GM12878 (cell line): Measurements from ENCODE around the gene REEP6. TPM values are rescaled to one million over a fixed set of nuclear protein-coding genes. Genes with fewer than 3 reads are reported as not detected.

Experiments
- ATAC-seq: fragments of 200-7000 bp; cut with Tn5 transposase; 3 replicates; pipeline ENCODE4 v1.9.1; 2020; ENCODE audit warnings: mild to moderate bottlenecking, moderate library complexity
- BruUV-seq: library from RNA; stranded (reverse); fragments of 400-500 nt; replicated peaks from 2 replicates; lab custom pipeline; 2021; lab: Mats Ljungman, UMichigan
- CTCF ChIA-PET: fragments of 300-600 bp; sonication (Branson Sonifier 250); formaldehyde crosslinking; extraction: SDS; loops from one replicate; lab custom pipeline; 2021; ENCODE audit warnings: inconsistent platforms; lab: Yijun Ruan, JAX
- POLR2A ChIA-PET: fragments of 350-600 bp; formaldehyde crosslinking; extraction: SDS; loops from one replicate; lab custom pipeline; 2021; ENCODE audit warnings: inconsistent platforms; lab: Charles Lee
- RAD21 ChIA-PET: fragments of 300-600 bp; sonication (Branson Sonifier 250); formaldehyde crosslinking; loops from one replicate; lab custom pipeline; 2023; ENCODE audit warnings: antibody characterized with exemption; ENCODE audit not compliant: unreplicated experiment; lab: Charles Lee
- SMC1A ChIA-PET: fragments of 300-600 bp; sonication (Branson Sonifier 250); formaldehyde crosslinking; loops from one replicate; lab custom pipeline; 2023; ENCODE audit not compliant: unreplicated experiment, uncharacterized antibody; lab: Charles Lee
- DNase-seq: peaks from one replicate; pipeline ENCODE4 v3.0.0-alpha.2; 2011; ENCODE audit warnings: low read depth, low spot score
- FAIRE-seq: peaks from 3 replicates; lab custom pipeline; 2011; peaks lifted over from hg19 to GRCh38; lab: Jason Lieb, UNC
- H2AFZ ChIP-seq: 2 replicates; pipeline ENCODE4 v1.6.0; 2011; ENCODE audit warnings: low read depth, low read length, control low read depth; ENCODE audit not compliant: control insufficient read depth
- H3K27ac ChIP-seq: 2 replicates; pipeline ENCODE4 v1.5.1; 2011; ENCODE audit warnings: control low read depth; ENCODE audit not compliant: control insufficient read depth, insufficient read depth
- H3K27me3 ChIP-seq, 2 experiments: replicated peaks in 1 of 2; 2 replicates each; pipeline versions ENCODE4 v1.6.0 to v1.6.1; 2011; ENCODE audit warnings: low read length in 1 of 2; ENCODE audit not compliant: control insufficient read depth in 2 of 2, insufficient read depth in 2 of 2
- H3K36me3 ChIP-seq, 2 experiments: 2 replicates each; pipeline ENCODE4 v1.5.1; 2011; ENCODE audit warnings: low read length in 1 of 2; ENCODE audit not compliant: control insufficient read depth in 2 of 2, insufficient read depth in 2 of 2
- H3K4me1 ChIP-seq: 2 replicates; pipeline ENCODE4 v1.6.1; 2011; ENCODE audit warnings: mild to moderate bottlenecking, low read length, moderate library complexity, mixed read lengths; ENCODE audit not compliant: control insufficient read depth, insufficient read depth
- H3K4me2 ChIP-seq: 2 replicates; pipeline ENCODE4 v1.6.0; 2011; ENCODE audit warnings: control low read depth; ENCODE audit not compliant: control insufficient read depth, insufficient read depth
- H3K4me3 ChIP-seq: fragments of 200-600 bp; sonication (generic); 2 replicates; pipeline ENCODE4 v1.5.1; 2016
- H3K79me2 ChIP-seq: 2 replicates; pipeline ENCODE4 v1.6.0; 2011; ENCODE audit warnings: low read length; ENCODE audit not compliant: control insufficient read depth, insufficient read depth
- H3K9ac ChIP-seq: 2 replicates; pipeline ENCODE4 v1.8.0; 2011; ENCODE audit warnings: low read length, control low read depth, mixed read lengths; ENCODE audit not compliant: control insufficient read depth, insufficient read depth
- H3K9me3 ChIP-seq: replicated peaks from 3 replicates; pipeline ENCODE4 v1.5.1; 2011; ENCODE audit warnings: mild to moderate bottlenecking, low read length; ENCODE audit not compliant: control insufficient read depth, insufficient read depth
- H4K20me1 ChIP-seq: 2 replicates; pipeline ENCODE4 v1.6.0; 2011; ENCODE audit not compliant: control insufficient read depth, insufficient read depth
- POLR2AphosphoS2 ChIP-seq: IDR thresholded peaks from 2 replicates; pipeline ENCODE4 v1.6.1; 2011; ENCODE audit warnings: low read depth, mild to moderate bottlenecking, low read length, improper control_type of control experiment, moderate library complexity
- RB1 ChIP-seq: fragments of 450-650 bp; formaldehyde crosslinking; IDR thresholded peaks from 2 replicates; pipeline ENCODE4 v1.6.1; 2017; ENCODE audit warnings: mild to moderate bottlenecking, borderline replicate concordance
- SP1 ChIP-seq: IDR thresholded peaks from one replicate; pipeline ENCODE4 v1.6.1; 2011; ENCODE audit warnings: low read depth, low read length
- SRF ChIP-seq, 2 experiments: IDR thresholded peaks; 2 replicates each; pipeline ENCODE4 v1.6.1; 2011; ENCODE audit warnings: low read depth in 2 of 2, low read length in 2 of 2, mild to moderate bottlenecking in 1 of 2, moderate library complexity in 1 of 2
- ZNF622 ChIP-seq: fragments of 450-650 bp; IDR thresholded peaks from 2 replicates; pipeline ENCODE4 v1.6.1; 2017; ENCODE audit warnings: mild to moderate bottlenecking, inconsistent platforms
- WGBS: methylation state at CpG from one replicate; pipeline ENCODE4 v1.1.6; 2016; ENCODE audit warnings: low lambda C conversion rate; ENCODE audit not compliant: insufficient replicate concordance, insufficient coverage; ENCODE audit errors: missing lambda C conversion rate; 5-methylcytosine and 5-hydroxymethylcytosine counted together
- in situ Hi-C: fragments of 300-500 bp; cut with MboI; formaldehyde crosslinking; loops from 9 replicates; pipeline ENCODE4 v1.14.3; 2018; ENCODE audit warnings: mixed read lengths
- intact Hi-C: fragments of 100-400 bp; cut with micrococcal nuclease; formaldehyde crosslinking; loops from one replicate; pipeline ENCODE4 v1.14.2; 2022; ENCODE audit not compliant: unreplicated experiment
- polyA plus RNA-seq, 11 experiments: library from polyadenylated mRNA; depleted of rRNA in 4 of 11; unstranded in 6 of 11; stranded (reverse) in 5 of 11; fragments of >200 nt; fragmentation: Nextera tagmentation in 4 of 11; fragmentation: Illumina TruSeq in 1 of 11; extraction: Ambion mirVana in 4 of 11; extraction: Trizol in 1 of 11; gene quantifications; 1 replicate in 1 of 11; 2 replicates in 10 of 11; pipeline versions ENCODE4 v1.2.1 to v1.2.3, GENCODE V29; 2011 to 2016; ENCODE audit warnings: inconsistent platforms in 2 of 11, missing spikeins in 2 of 11, low read depth in 1 of 11
- total RNA-seq, 4 experiments: library from RNA; depleted of rRNA in 3 of 4; stranded (reverse); fragments of >200 nt in 3 of 4; fragmentation: Illumina TruSeq in 1 of 4; extraction: Trizol in 1 of 4; gene quantifications; 2 replicates each; pipeline versions ENCODE4 v1.2.1 to v1.2.3, GENCODE V29; 2013 to 2021

Gene REEP6
- total and polyA plus RNA-seq, 10 of the 15 experiments (the other 5 are each of a cell fraction or from before 2014, with no cell fraction given), result 0.06 to 1.1 (median 0.39) TPM; not detected in 2

DNA sequence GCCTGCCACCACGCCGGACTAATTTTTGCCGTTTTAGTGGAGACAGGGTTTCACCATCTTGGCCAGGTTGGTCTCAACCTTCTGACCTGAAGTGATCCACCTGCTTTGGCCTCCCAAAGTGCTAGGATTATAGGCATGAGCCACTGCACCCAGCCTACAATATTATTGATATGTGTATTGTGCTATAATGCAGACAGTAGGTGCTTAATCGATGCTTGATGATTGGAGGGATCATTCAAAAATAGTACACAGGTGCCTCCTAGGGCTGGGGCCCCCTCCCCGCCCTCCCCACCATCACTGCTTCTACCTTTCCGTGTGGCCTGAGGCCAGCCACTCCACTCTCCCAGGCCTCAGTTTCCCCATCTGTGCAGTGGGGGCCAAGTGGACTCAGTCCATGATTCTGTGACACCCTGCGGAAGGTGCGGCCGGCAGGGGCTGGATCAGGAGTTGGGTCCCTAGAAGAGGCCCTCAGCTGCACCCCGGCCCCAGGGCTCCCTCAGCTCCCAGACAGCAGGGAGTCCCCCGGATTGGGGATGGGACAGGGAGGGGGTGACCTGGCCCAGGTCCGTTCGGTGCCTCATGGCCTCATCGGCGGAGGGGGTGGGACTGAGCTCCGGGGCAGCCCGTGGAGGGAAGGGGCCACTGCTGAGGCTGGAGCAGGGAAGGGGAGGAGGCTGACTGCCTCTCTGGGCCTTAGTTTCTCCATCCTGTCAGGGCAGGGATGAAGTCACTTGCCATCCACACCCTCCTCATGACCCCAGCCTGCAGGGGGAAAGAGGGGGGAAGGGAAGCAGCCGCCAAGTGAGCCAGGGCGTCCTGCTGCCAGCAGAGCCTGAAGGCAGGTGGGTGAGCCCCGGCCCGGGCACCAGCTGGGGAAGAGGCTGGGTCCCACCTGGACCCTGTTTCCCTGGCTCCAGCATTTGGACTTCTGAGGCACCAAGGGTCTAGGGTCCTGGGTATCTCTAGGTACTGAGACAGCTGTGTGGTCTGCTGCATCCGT, 20.6 kb downstream of the REEP6 start:
- SMC1A ChIA-PET, result no interaction called here
- H3K27me3 ChIP-seq, result no peaks in the 10 kb centered on the region; a peak in 1 of 4 replicates
- FAIRE-seq (no peak), DNase-seq (no peak), ATAC-seq (no peak)
- no peaks in the 10 kb centered on the region for H3K36me3 ChIP-seq
- POLR2A ChIA-PET, result no interaction called here
- H3K27ac ChIP-seq, result no peak overlapping the region
- H3K4me1 ChIP-seq, result no peaks in the 10 kb centered on the region
- no peak overlapping the region for H3K4me2 ChIP-seq
- H3K9me3 ChIP-seq, result no peaks in the 10 kb centered on the region; the same call in 2 of the 3 replicates
- in situ Hi-C loops, result no loop called here
- intact Hi-C loops, result no loop called here
- H3K79me2 ChIP-seq, result no peaks in the 10 kb centered on the region
- no peak overlapping the region for H3K9ac ChIP-seq
- CTCF ChIA-PET, result no interaction called here
- no peaks in the 10 kb centered on the region for H4K20me1 ChIP-seq
- RAD21 ChIA-PET, result no interaction called here
- no peak overlapping the region for H3K4me3 ChIP-seq
- BruUV-seq, result no TSS peak
- TF ChIP-seq RB1, result no peak
- TF ChIP-seq POLR2AphosphoS2, result no peak
- TF ChIP-seq ZNF622, result no peak
- no peak for TF ChIP-seq SP1
- no peak for TF ChIP-seq SRF (IDR thresholded peaks at IDR 0.05; ENCODE audit: low read depth in 2 of 2, low read length in 2 of 2)
- WGBS, result 32% methylated on average over 20 of the region's 22 CpGs
- H2AFZ ChIP-seq, result no peak overlapping the region
